ENCODE results near the gene HERC3. TPM values are rescaled to one million over a fixed set of nuclear protein-coding genes. Genes with fewer than 3 reads are reported as not detected.
A peak's percentile ranks its signal among the peaks of the same experiment; 100 is the strongest.

The HERC3 gene
- total RNA-seq: 21.3 TPM

GRCh38 chr4:88591787-88592599 lies at the start of gene HERC3:
Gene HERC3 (plus strand): TSS chr4:88592480. CDS start chr4:88605824, 13,344 bp downstream.
- peak; percentile 71 to 94 (median 90) for DNase-seq (ENCODE audit: low read depth in 2 of 3, low spot score in 2 of 3)

- DNase-seq (ENCODE audit: low read depth in 2 of 3, low spot score in 2 of 3): no peak
Observed at GRCh38 chr4:88549815-88550214, 42.5 kb upstream of the HERC3 start.

- no peak for DNase-seq (ENCODE audit: low read depth in 2 of 3, low spot score in 2 of 3)
Observed at GRCh38 chr4:88567591-88567990, 24.7 kb upstream of the HERC3 start.

GRCh38 chr4:88570001-88570400 lies 22.3 kb upstream of the HERC3 start:
- DNase-seq (ENCODE audit: low read depth in 2 of 3, low spot score in 2 of 3): no peak

GRCh38 chr4:88573276-88573980 lies 18.9 kb upstream of the HERC3 start:
- DNase-seq (ENCODE audit: low read depth in 2 of 3, low spot score in 2 of 3): no peak

GRCh38 chr4:88573995-88574394 lies 18.3 kb upstream of the HERC3 start:
- DNase-seq (ENCODE audit: low read depth in 2 of 3, low spot score in 2 of 3): no peak

GRCh38 chr4:88575186-88575585 lies 17.1 kb upstream of the HERC3 start:
- no peak for DNase-seq (ENCODE audit: low read depth in 2 of 3, low spot score in 2 of 3)

- DNase-seq (ENCODE audit: low read depth in 2 of 3, low spot score in 2 of 3): no peak
Observed at GRCh38 chr4:88582493-88582892, 9.8 kb upstream of the HERC3 start.

- DNase-seq (ENCODE audit: low read depth in 2 of 3, low spot score in 2 of 3): no peak
Observed at GRCh38 chr4:88583631-88584470, 8.4 kb upstream of the HERC3 start.

GRCh38 chr4:88584471-88584900 lies 7.8 kb upstream of the HERC3 start:
- no peak for DNase-seq (ENCODE audit: low read depth in 2 of 3, low spot score in 2 of 3)

- no peak for DNase-seq (ENCODE audit: low read depth in 2 of 3, low spot score in 2 of 3)
Observed at GRCh38 chr4:88585917-88586316, 6.4 kb upstream of the HERC3 start.

- no peak for DNase-seq (ENCODE audit: low read depth in 2 of 3, low spot score in 2 of 3)
Observed at GRCh38 chr4:88587306-88587705, 5.0 kb upstream of the HERC3 start.

- peak; percentile 57 to 81 (median 81) for DNase-seq (ENCODE audit: low read depth in 2 of 3, low spot score in 2 of 3)
Observed at GRCh38 chr4:88592600-88593448, 544 bp downstream of the HERC3 start.

GRCh38 chr4:88597970-88598660 lies 5.8 kb downstream of the HERC3 start:
- no peak for DNase-seq (ENCODE audit: low read depth in 2 of 3, low spot score in 2 of 3)

- DNase-seq (ENCODE audit: low read depth in 2 of 3, low spot score in 2 of 3): no peak
Observed at GRCh38 chr4:88599298-88599697, 7.0 kb downstream of the HERC3 start.

GRCh38 chr4:88599714-88600113 lies 7.4 kb downstream of the HERC3 start:
- no peak for DNase-seq (ENCODE audit: low read depth in 2 of 3, low spot score in 2 of 3)

- DNase-seq (ENCODE audit: low read depth in 2 of 3, low spot score in 2 of 3): peak in 2 of 3 donors; percentile 42 to 45
Observed at GRCh38 chr4:88600176-88600838, 8.0 kb downstream of the HERC3 start.

- DNase-seq (ENCODE audit: low read depth in 2 of 3, low spot score in 2 of 3): no peak
Observed at GRCh38 chr4:88604978-88605678, 12.8 kb downstream of the HERC3 start.

All from hematopoietic multipotent progenitor cell (in vitro differentiated cells).